Measurements from ENCODE around the gene RCN1.
"Not testable (repeated sequence)": the region's sequence is repeated elsewhere in the genome, so short reads cannot be mapped to it uniquely, and the experiment has no call there.

RCN1 gene

GRCh38 chr11:32073644-32074026 is 17.2 kb upstream of the RCN1 start:
- DNase-seq (ENCODE audit: low read depth in 2 of 3, low spot score in 1 of 3): no peak

- DNase-seq (ENCODE audit: low read depth in 2 of 3, low spot score in 1 of 3): no peak
These were observed 11.3 kb upstream of the RCN1 start for GRCh38 chr11:32079553-32079952.

- DNase-seq (ENCODE audit: low read depth in 2 of 3, low spot score in 1 of 3): no peak
These were observed 10.4 kb upstream of the RCN1 start for GRCh38 chr11:32080361-32080980.

GRCh38 chr11:32081129-32081641 is 9.7 kb upstream of the RCN1 start:
- no peak for DNase-seq (ENCODE audit: low read depth in 2 of 3, low spot score in 1 of 3)

- no peak for DNase-seq (ENCODE audit: low read depth in 2 of 3, low spot score in 1 of 3)
These were observed 9.0 kb upstream of the RCN1 start for GRCh38 chr11:32081901-32082300.

- DNase-seq (ENCODE audit: low read depth in 2 of 3, low spot score in 1 of 3): no peak
These were observed 8.4 kb upstream of the RCN1 start for GRCh38 chr11:32082346-32082986.

- no peak for DNase-seq (ENCODE audit: low read depth in 2 of 3, low spot score in 1 of 3)
These were observed 3.3 kb upstream of the RCN1 start for GRCh38 chr11:32087597-32087996.

- peak in 1 of 3 donors; percentile 16 for DNase-seq (ENCODE audit: low read depth in 2 of 3, low spot score in 1 of 3)
These were observed 2.5 kb upstream of the RCN1 start for GRCh38 chr11:32088117-32088941.

- DNase-seq (ENCODE audit: low read depth in 2 of 3, low spot score in 1 of 3): no peak
These were observed 1.8 kb downstream of the RCN1 start for GRCh38 chr11:32092581-32093170.

- no peak for DNase-seq (ENCODE audit: low read depth in 2 of 3, low spot score in 1 of 3)
These were observed 4.0 kb downstream of the RCN1 start for GRCh38 chr11:32094923-32095322.

- no peak for DNase-seq (ENCODE audit: low read depth in 2 of 3, low spot score in 1 of 3)
These were observed 7.4 kb downstream of the RCN1 start for GRCh38 chr11:32098142-32098903.

GRCh38 chr11:32099516-32099915 is 8.6 kb downstream of the RCN1 start:
- DNase-seq (ENCODE audit: low read depth in 2 of 3, low spot score in 1 of 3): no peak

- no peak for DNase-seq (ENCODE audit: low read depth in 2 of 3, low spot score in 1 of 3)
These were observed 9.6 kb downstream of the RCN1 start for GRCh38 chr11:32100495-32100894.

GRCh38 chr11:32101791-32102190 is 10.9 kb downstream of the RCN1 start:
- DNase-seq (ENCODE audit: low read depth in 2 of 3, low spot score in 1 of 3): no peak

- not testable (repeated sequence) for DNase-seq (ENCODE audit: low read depth in 2 of 3, low spot score in 1 of 3)
These were observed 12.3 kb downstream of the RCN1 start for GRCh38 chr11:32103121-32103719.

GRCh38 chr11:32103941-32104340 is 13.1 kb downstream of the RCN1 start:
- DNase-seq (ENCODE audit: low read depth in 2 of 3, low spot score in 1 of 3): no peak

GRCh38 chr11:32105871-32106560 is 15.1 kb downstream of the RCN1 start:
- no peak for DNase-seq (ENCODE audit: low read depth in 2 of 3, low spot score in 1 of 3)

GRCh38 chr11:32107647-32108046 is 16.8 kb downstream of the RCN1 start:
- DNase-seq (ENCODE audit: low read depth in 2 of 3, low spot score in 1 of 3): no peak

- no peak for DNase-seq (ENCODE audit: low read depth in 2 of 3, low spot score in 1 of 3)
These were observed 17.7 kb downstream of the RCN1 start for GRCh38 chr11:32108576-32108975.

- no peak for DNase-seq (ENCODE audit: low read depth in 2 of 3, low spot score in 1 of 3)
These were observed 18.3 kb downstream of the RCN1 start for GRCh38 chr11:32109138-32109537.

Data from stimulated activated CD4-positive, alpha-beta T cell treated with anti-CD3 and anti-CD28 coated beads, Interleukin-12 subunit alpha, Interleukin-12 subunit beta, amount 100 ng/mL, for 48 hours (primary cell).